ENCODE results near the gene CDKAL1. TPM values are rescaled to one million over a fixed set of nuclear protein-coding genes. Genes with fewer than 3 reads are reported as not detected.

Gene CDKAL1
- total and polyA plus RNA-seq, 10 of the 15 experiments (the other 5 are each of a cell fraction or from before 2014, with no cell fraction given): 10.7 to 26.9 (median 17.3) TPM

DNA sequence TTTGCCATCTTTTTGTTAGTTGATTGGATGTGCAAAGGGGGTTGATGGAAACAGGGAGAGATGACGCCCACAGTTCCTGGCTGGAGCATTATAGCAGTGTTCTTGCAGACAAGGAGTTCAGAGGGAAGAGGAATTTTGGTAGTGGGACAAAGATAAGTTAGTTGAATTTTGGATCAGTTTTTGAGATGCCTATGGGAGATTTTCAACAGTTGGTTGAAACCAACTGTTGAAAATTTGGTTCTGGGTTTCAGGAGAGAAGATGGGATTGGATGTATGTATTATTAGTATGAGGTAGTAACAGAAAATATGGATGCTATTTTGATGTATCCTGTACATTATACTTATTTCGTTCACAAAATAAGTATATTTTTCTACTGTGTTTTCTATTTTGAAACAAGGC, 274.2 kb downstream of the CDKAL1 start:
- FAIRE-seq (no peak), ATAC-seq (no peak), DNase-seq (ENCODE audit: low read depth, low spot score) (no peak)
- Histone ChIP-seq H3K79me2 (ENCODE audit: control insufficient read depth, insufficient read depth, low read length) (no peaks in the 10 kb centered on the region), H3K4me1 (ENCODE audit: control insufficient read depth, insufficient read depth, low read length) (no peaks in the 10 kb centered on the region; the same call in 1 of the 2 replicates), H3K27me3 (replicated peaks in 1 of 2; ENCODE audit: control insufficient read depth in 2 of 2, insufficient read depth in 2 of 2, low read length in 1 of 2) (no peaks in the 10 kb centered on the region), H2AFZ (ENCODE audit: control insufficient read depth, low read depth, low read length) (no peak overlapping the region), H3K27ac (ENCODE audit: control insufficient read depth, insufficient read depth) (no peak overlapping the region), H3K4me2 (ENCODE audit: control insufficient read depth, insufficient read depth) (no peak overlapping the region), H4K20me1 (ENCODE audit: control insufficient read depth, insufficient read depth) (no peaks in the 10 kb centered on the region), H3K9me3 (replicated peaks; ENCODE audit: control insufficient read depth, insufficient read depth, low read length) (peaks cover 1% of the 10 kb centered on the region), H3K9ac (ENCODE audit: control insufficient read depth, insufficient read depth, low read length) (no peak overlapping the region), H3K4me3 (no peak overlapping the region), H3K36me3 (ENCODE audit: control insufficient read depth in 2 of 2, insufficient read depth in 2 of 2, low read length in 1 of 2) (no peaks in the 10 kb centered on the region)
- intact Hi-C loops (cut with micrococcal nuclease; ENCODE audit: unreplicated experiment) (no loop called here), in situ Hi-C loops (cut with MboI) (no loop called here)
- ChIA-PET RAD21 (ENCODE audit: unreplicated experiment) (no interaction called here), CTCF (no interaction called here), SMC1A (ENCODE audit: uncharacterized antibody, unreplicated experiment) (interaction anchor here (0.6 to 1.4 kb wide), 2 partner anchors 13 to 18 kb away, joined by 3 to 4 read pairs; no protein-coding TSS in a partner anchor), POLR2A (no interaction called here)
- 60% methylated on average over 2 of the region's 2 CpGs for WGBS (ENCODE audit: insufficient coverage, insufficient replicate concordance, low lambda C conversion rate, missing lambda C conversion rate)
- BruUV-seq (replicated peaks): no TSS peak
- TF ChIP-seq ZNF217 (IDR thresholded peaks at IDR 0.05) (no peak), SREBF1 (IDR thresholded peaks at IDR 0.05; ENCODE audit: low read length) (no peak), NFYB (IDR thresholded peaks at IDR 0.05; ENCODE audit: insufficient read depth, low read depth, low read length) (no peak), RUNX3 (IDR thresholded peaks at IDR 0.05; ENCODE audit: low read length) (no peak), HCFC1 (IDR thresholded peaks at IDR 0.05; ENCODE audit: low read length) (no peak), NBN (IDR thresholded peaks at IDR 0.05) (no peak), IKZF2 (IDR thresholded peaks at IDR 0.05) (no peak), ZNF207 (IDR thresholded peaks at IDR 0.05; ENCODE audit: borderline replicate concordance) (no peak), STAT1 (conservative IDR thresholded peaks at IDR 0.05) (no peak), RFX5 (IDR thresholded peaks at IDR 0.05; ENCODE audit: low read depth, low read length) (no peak), POU2F2 (IDR thresholded peaks at IDR 0.05; ENCODE audit: borderline replicate concordance, low read depth, low read length) (no peak), NFIC (IDR thresholded peaks at IDR 0.05; ENCODE audit: low read depth, low read length) (no peak)
- TF ChIP-seq, protein P1, sequence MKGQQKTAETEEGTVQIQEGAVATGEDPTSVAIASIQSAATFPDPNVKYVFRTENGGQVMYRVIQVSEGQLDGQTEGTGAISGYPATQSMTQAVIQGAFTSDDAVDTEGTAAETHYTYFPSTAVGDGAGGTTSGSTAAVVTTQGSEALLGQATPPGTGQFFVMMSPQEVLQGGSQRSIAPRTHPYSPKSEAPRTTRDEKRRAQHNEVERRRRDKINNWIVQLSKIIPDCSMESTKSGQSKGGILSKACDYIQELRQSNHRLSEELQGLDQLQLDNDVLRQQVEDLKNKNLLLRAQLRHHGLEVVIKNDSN (IDR thresholded peaks at IDR 0.05; ENCODE audit: borderline replicate concordance, extremely low read length, insufficient read depth, low read depth, low read length): no peak
- TF ChIP-seq, protein P2, sequence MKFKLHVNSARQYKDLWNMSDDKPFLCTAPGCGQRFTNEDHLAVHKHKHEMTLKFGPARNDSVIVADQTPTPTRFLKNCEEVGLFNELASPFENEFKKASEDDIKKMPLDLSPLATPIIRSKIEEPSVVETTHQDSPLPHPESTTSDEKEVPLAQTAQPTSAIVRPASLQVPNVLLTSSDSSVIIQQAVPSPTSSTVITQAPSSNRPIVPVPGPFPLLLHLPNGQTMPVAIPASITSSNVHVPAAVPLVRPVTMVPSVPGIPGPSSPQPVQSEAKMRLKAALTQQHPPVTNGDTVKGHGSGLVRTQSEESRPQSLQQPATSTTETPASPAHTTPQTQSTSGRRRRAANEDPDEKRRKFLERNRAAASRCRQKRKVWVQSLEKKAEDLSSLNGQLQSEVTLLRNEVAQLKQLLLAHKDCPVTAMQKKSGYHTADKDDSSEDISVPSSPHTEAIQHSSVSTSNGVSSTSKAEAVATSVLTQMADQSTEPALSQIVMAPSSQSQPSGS (IDR thresholded peaks at IDR 0.05; ENCODE audit: low read length): no peak
- TF ChIP-seq, protein P3, sequence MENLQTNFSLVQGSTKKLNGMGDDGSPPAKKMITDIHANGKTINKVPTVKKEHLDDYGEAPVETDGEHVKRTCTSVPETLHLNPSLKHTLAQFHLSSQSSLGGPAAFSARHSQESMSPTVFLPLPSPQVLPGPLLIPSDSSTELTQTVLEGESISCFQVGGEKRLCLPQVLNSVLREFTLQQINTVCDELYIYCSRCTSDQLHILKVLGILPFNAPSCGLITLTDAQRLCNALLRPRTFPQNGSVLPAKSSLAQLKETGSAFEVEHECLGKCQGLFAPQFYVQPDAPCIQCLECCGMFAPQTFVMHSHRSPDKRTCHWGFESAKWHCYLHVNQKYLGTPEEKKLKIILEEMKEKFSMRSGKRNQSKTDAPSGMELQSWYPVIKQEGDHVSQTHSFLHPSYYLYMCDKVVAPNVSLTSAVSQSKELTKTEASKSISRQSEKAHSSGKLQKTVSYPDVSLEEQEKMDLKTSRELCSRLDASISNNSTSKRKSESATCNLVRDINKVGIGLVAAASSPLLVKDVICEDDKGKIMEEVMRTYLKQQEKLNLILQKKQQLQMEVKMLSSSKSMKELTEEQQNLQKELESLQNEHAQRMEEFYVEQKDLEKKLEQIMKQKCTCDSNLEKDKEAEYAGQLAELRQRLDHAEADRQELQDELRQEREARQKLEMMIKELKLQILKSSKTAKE (IDR thresholded peaks at IDR 0.05; ENCODE audit: low read depth, poor library complexity, severe bottlenecking): no peak
- TF ChIP-seq, protein P4, sequence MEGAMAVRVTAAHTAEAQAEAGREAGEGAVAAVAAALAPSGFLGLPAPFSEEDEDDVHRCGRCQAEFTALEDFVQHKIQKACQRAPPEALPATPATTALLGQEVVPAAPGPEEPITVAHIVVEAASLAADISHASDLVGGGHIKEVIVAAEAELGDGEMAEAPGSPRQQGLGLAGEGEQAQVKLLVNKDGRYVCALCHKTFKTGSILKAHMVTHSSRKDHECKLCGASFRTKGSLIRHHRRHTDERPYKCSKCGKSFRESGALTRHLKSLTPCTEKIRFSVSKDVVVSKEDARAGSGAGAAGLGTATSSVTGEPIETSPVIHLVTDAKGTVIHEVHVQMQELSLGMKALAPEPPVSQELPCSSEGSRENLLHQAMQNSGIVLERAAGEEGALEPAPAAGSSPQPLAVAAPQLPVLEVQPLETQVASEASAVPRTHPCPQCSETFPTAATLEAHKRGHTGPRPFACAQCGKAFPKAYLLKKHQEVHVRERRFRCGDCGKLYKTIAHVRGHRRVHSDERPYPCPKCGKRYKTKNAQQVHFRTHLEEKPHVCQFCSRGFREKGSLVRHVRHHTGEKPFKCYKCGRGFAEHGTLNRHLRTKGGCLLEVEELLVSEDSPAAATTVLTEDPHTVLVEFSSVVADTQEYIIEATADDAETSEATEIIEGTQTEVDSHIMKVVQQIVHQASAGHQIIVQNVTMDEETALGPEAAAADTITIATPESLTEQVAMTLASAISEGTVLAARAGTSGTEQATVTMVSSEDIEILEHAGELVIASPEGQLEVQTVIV (IDR thresholded peaks at IDR 0.05; ENCODE audit: borderline replicate concordance, partially characterized antibody): no peak
- TF ChIP-seq, protein P5, sequence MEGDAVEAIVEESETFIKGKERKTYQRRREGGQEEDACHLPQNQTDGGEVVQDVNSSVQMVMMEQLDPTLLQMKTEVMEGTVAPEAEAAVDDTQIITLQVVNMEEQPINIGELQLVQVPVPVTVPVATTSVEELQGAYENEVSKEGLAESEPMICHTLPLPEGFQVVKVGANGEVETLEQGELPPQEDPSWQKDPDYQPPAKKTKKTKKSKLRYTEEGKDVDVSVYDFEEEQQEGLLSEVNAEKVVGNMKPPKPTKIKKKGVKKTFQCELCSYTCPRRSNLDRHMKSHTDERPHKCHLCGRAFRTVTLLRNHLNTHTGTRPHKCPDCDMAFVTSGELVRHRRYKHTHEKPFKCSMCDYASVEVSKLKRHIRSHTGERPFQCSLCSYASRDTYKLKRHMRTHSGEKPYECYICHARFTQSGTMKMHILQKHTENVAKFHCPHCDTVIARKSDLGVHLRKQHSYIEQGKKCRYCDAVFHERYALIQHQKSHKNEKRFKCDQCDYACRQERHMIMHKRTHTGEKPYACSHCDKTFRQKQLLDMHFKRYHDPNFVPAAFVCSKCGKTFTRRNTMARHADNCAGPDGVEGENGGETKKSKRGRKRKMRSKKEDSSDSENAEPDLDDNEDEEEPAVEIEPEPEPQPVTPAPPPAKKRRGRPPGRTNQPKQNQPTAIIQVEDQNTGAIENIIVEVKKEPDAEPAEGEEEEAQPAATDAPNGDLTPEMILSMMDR (IDR thresholded peaks at IDR 0.05 in 2 of 3, conservative IDR thresholded peaks at IDR 0.05 in 1 of 3; ENCODE audit: control insufficient read depth in 2 of 3, extremely low read depth in 1 of 3, insufficient read depth in 1 of 3, low read depth in 3 of 3, low read length in 3 of 3): no peak
